Right lobe of liver (tissue), 4 donors: ENCODE results near the gene TBC1D8.

Source experiments
- POLR2A ChIP-seq: fragments of 450-650 bp; IDR thresholded peaks from one replicate; pipeline ENCODE4 v1.6.1; 2017; ENCODE audit warnings: antibody characterized with exemption, mild to moderate bottlenecking
- TF ChIP-seq, protein P1 (sequence below), 4 donors: fragments of 200-600 bp in 3 of 4; fragments of 450-650 bp in 1 of 4; IDR thresholded peaks; one replicate each; pipeline versions ENCODE4 v1.5.1 to v1.8.0; 2016 to 2022; ENCODE audit warnings: antibody characterized with exemption in 4 of 4, mild to moderate bottlenecking in 2 of 4
- donor health status: DM: no; HTN: no; CAD: no.
- donor health status: DM: no; HTN: no; CAD: no.
- donor health status: DM: no; HTN: yes; CAD: no.

- TF ChIP-seq, protein P1, sequence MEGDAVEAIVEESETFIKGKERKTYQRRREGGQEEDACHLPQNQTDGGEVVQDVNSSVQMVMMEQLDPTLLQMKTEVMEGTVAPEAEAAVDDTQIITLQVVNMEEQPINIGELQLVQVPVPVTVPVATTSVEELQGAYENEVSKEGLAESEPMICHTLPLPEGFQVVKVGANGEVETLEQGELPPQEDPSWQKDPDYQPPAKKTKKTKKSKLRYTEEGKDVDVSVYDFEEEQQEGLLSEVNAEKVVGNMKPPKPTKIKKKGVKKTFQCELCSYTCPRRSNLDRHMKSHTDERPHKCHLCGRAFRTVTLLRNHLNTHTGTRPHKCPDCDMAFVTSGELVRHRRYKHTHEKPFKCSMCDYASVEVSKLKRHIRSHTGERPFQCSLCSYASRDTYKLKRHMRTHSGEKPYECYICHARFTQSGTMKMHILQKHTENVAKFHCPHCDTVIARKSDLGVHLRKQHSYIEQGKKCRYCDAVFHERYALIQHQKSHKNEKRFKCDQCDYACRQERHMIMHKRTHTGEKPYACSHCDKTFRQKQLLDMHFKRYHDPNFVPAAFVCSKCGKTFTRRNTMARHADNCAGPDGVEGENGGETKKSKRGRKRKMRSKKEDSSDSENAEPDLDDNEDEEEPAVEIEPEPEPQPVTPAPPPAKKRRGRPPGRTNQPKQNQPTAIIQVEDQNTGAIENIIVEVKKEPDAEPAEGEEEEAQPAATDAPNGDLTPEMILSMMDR (IDR thresholded peaks at IDR 0.05) = no peak
- no peak for TF ChIP-seq POLR2A
Observed at GRCh38 chr2:101058386-101058785, 92.8 kb downstream of the TBC1D8 start.
